GM13977 (cell line): ENCODE measurements around the gene OLA1.
"Not testable (repeated sequence)": the region's sequence is repeated elsewhere in the genome, so short reads cannot be mapped to it uniquely, and the experiment has no call there.

Experiments
- DNase-seq: peaks from one replicate; pipeline ENCODE4 v3.0.0; 2012; ENCODE audit warnings: low spot score
- CTCF ChIP-seq: IDR thresholded peaks from 2 replicates; pipeline ENCODE4 v1.5.1; 2012; ENCODE audit warnings: mild to moderate bottlenecking, control low read depth; ENCODE audit not compliant: insufficient read depth; ENCODE audit errors: extremely low read depth, missing control alignments
- in situ Hi-C: fragments of 300-500 bp; cut with MboI; formaldehyde crosslinking; loops from one replicate; pipeline ENCODE4 v1.12.0; 2022; ENCODE audit warnings: low sequenced_read_pairs, low pct_unique_long_range_greater_than_20kb, mixed read lengths, inconsistent platforms; ENCODE audit not compliant: unreplicated experiment

OLA1 gene

GRCh38 chr2:174248187-174248997, at the start of gene OLA1:
OLA1 (minus strand) TSS chr2:174248532; CDS start chr2:174246815, 1,717 bp downstream.
- no peak for TF ChIP-seq CTCF
- DNase-seq, result peak; percentile 99
- in situ Hi-C loops, result no loop called here

- no peak for DNase-seq
- in situ Hi-C loops, result no loop called here
- TF ChIP-seq CTCF, result no peak
Measured at GRCh38 chr2:174292908-174293307, 44.6 kb upstream of the OLA1 start.

- no peak for DNase-seq
- in situ Hi-C loops, result no loop called here
- TF ChIP-seq CTCF, result no peak
Measured at GRCh38 chr2:174286172-174286571, 37.8 kb upstream of the OLA1 start.

GRCh38 chr2:174282441-174282840, 34.1 kb upstream of the OLA1 start:
- DNase-seq, result no peak
- in situ Hi-C loops, result no loop called here
- no peak for TF ChIP-seq CTCF

GRCh38 chr2:174281736-174282135, 33.4 kb upstream of the OLA1 start:
- DNase-seq, result no peak
- TF ChIP-seq CTCF, result no peak
- in situ Hi-C loops, result no loop called here

GRCh38 chr2:174280596-174280995, 32.3 kb upstream of the OLA1 start:
- no peak for DNase-seq
- TF ChIP-seq CTCF, result no peak

GRCh38 chr2:174270263-174270662, 21.9 kb upstream of the OLA1 start:
- DNase-seq, in situ Hi-C loops: not testable (repeated sequence)

More at GRCh38 chr2:174280596-174280995, 32.3 kb upstream of the OLA1 start:
- in situ Hi-C loops, result no loop called here
